B cell (primary cell): ENCODE results near the gene CEP128. TPM values are rescaled to one million over a fixed set of nuclear protein-coding genes. Genes with fewer than 3 reads are reported as not detected.

Experiments used
- ATAC-seq: fragments of 200-7000 bp; cut with Tn5 transposase; one replicate; pipeline ENCODE4 v1.10.0; 2021; ENCODE audit warnings: low read depth, mild to moderate bottlenecking, moderate number of reproducible peaks, moderate library complexity
- CTCF ChIA-PET: fragments of 350-600 bp; sonication (Branson Sonifier 250); formaldehyde crosslinking; loops from one replicate; lab custom pipeline; 2021; ENCODE audit warnings: antibody characterized with exemption, inconsistent platforms; lab: Charles Lee
- POLR2A ChIA-PET: fragments of 350-600 bp; sonication (Branson Sonifier 250); formaldehyde crosslinking; loops from one replicate; lab custom pipeline; 2021; ENCODE audit warnings: antibody characterized with exemption; lab: Charles Lee
- DNase-seq: peaks from one replicate; pipeline ENCODE4 v3.0.0; 2013
- H2AFZ ChIP-seq: 2 replicates; pipeline ENCODE4 v1.6.1; 2012; ENCODE audit warnings: mild to moderate bottlenecking, low read depth, low read length; ENCODE audit not compliant: insufficient read depth, poor library complexity, severe bottlenecking
- H3K27ac ChIP-seq, 2 donors: 1 replicate in 1 of 2; 2 replicates in 1 of 2; pipeline ENCODE4 v1.5.1; 2012 to 2013; ENCODE audit warnings: low read length in 2 of 2, mild to moderate bottlenecking in 2 of 2, moderate library complexity in 1 of 2
- H3K27me3 ChIP-seq, 4 experiments: fragments of 200-600 bp in 1 of 4; sonication (generic) in 1 of 4; replicated peaks in 1 of 4; 1 replicate in 2 of 4; 2 replicates in 2 of 4; pipeline versions ENCODE4 v1.6.1 to v1.7.0; 2013 to 2016; ENCODE audit warnings: low read length in 3 of 4, mild to moderate bottlenecking in 2 of 4, mixed read lengths in 1 of 4, moderate library complexity in 1 of 4; ENCODE audit not compliant: insufficient read depth in 4 of 4, control insufficient read depth in 3 of 4; ENCODE audit errors: control extremely low read depth in 1 of 4
- H3K36me3 ChIP-seq, 2 experiments: replicated peaks in 1 of 2; 1 replicate in 1 of 2; 2 replicates in 1 of 2; pipeline versions ENCODE4 v1.6.1 to v1.7.1; 2013; ENCODE audit warnings: low read length in 1 of 2; ENCODE audit not compliant: insufficient read depth in 2 of 2, control insufficient read depth in 1 of 2; ENCODE audit errors: control extremely low read depth in 1 of 2, extremely low read depth in 1 of 2
- H3K4me1 ChIP-seq, 2 donors: fragments of 200-600 bp in 1 of 2; sonication (generic) in 1 of 2; 1 replicate in 1 of 2; 2 replicates in 1 of 2; pipeline versions ENCODE4 v1.5.1 to v1.6.1; 2013 to 2017; ENCODE audit warnings: low read length in 2 of 2; ENCODE audit not compliant: control insufficient read depth in 2 of 2, insufficient read depth in 2 of 2
- H3K4me2 ChIP-seq: replicated peaks from 2 replicates; pipeline ENCODE3; 2012; ENCODE audit warnings: mild to moderate bottlenecking, low read depth, low read length; ENCODE audit not compliant: poor library complexity, severe bottlenecking
- H3K4me3 ChIP-seq, 5 experiments: fragments of 200-600 bp in 1 of 5; sonication (generic) in 1 of 5; 1 replicate in 3 of 5; 2 replicates in 2 of 5; pipeline versions ENCODE4 v1.5.1 to v1.7.0; 2011 to 2016; ENCODE audit warnings: low read length in 4 of 5, mild to moderate bottlenecking in 4 of 5, low read depth in 2 of 5, control low read depth in 1 of 5, moderate library complexity in 1 of 5; ENCODE audit not compliant: insufficient read depth in 1 of 5; ENCODE audit errors: control extremely low read depth in 1 of 5, extremely low read depth in 1 of 5
- H3K79me2 ChIP-seq: fragments of 200-600 bp; sonication (generic); one replicate; pipeline ENCODE4 v1.6.0; 2016; ENCODE audit warnings: low read length; ENCODE audit not compliant: control insufficient read depth, insufficient read depth
- H3K9ac ChIP-seq: fragments of 200-600 bp; sonication (generic); 2 replicates; pipeline ENCODE4 v1.6.1; 2017; ENCODE audit warnings: mild to moderate bottlenecking, low read length, moderate library complexity
- H3K9me3 ChIP-seq, 3 donors: one replicate each; pipeline versions ENCODE4 v1.6.1 to v1.7.1; 2013; ENCODE audit warnings: low read length in 2 of 3; ENCODE audit not compliant: control insufficient read depth in 2 of 3, insufficient read depth in 1 of 3; ENCODE audit errors: control extremely low read depth in 1 of 3
- H4K20me1 ChIP-seq: 2 replicates; pipeline ENCODE4 v1.6.0; 2012; ENCODE audit warnings: mild to moderate bottlenecking, low read length; ENCODE audit not compliant: insufficient read depth, control insufficient read depth, poor library complexity, severe bottlenecking
- H3K27ac Mint-ChIP-seq: one replicate; pipeline ENCODE4 v1.8.0; 2021; ENCODE audit warnings: mixed read lengths
- H3K27me3 Mint-ChIP-seq: one replicate; pipeline ENCODE4 v1.8.0; 2021; ENCODE audit warnings: mixed read lengths
- H3K4me1 Mint-ChIP-seq: one replicate; pipeline ENCODE4 v1.8.0; 2021; ENCODE audit warnings: mixed read lengths
- H3K4me3 Mint-ChIP-seq: one replicate; pipeline ENCODE4 v1.8.0; 2021; ENCODE audit warnings: mixed read lengths
- H3K9me3 Mint-ChIP-seq: one replicate; pipeline ENCODE4 v1.8.0; 2022; ENCODE audit warnings: mixed read lengths; ENCODE audit not compliant: insufficient read depth
- CTCF ChIP-seq: fragments of 200-600 bp; IDR thresholded peaks from one replicate; pipeline ENCODE4 v1.8.0; 2022; ENCODE audit warnings: antibody characterized with exemption, mild to moderate bottlenecking
- EZH2 ChIP-seq: IDR thresholded peaks from 2 replicates; pipeline ENCODE4 v1.6.1; 2012; ENCODE audit warnings: borderline replicate concordance, low read depth, mild to moderate bottlenecking, moderate library complexity, low read length; ENCODE audit not compliant: insufficient read depth, poor library complexity, severe bottlenecking
- WGBS: methylation state at CpG from one replicate; pipeline ENCODE4 v1.1.5; 2013; ENCODE audit warnings: missing lambda C conversion rate; ENCODE audit not compliant: insufficient coverage; 5-methylcytosine and 5-hydroxymethylcytosine counted together
- intact Hi-C: fragments of 100-400 bp; cut with micrococcal nuclease; formaldehyde crosslinking; loops from one replicate; pipeline ENCODE4 v1.10.0; 2022
- polyA plus RNA-seq: library from polyadenylated mRNA; depleted of rRNA; stranded (reverse); fragments of >200 nt; gene quantifications from 2 replicates; pipeline ENCODE4 v1.2.3, GENCODE V29; 2012
- total RNA-seq, 2 donors: library from RNA; stranded (reverse); fragments of 120-200 nt in 1 of 2; gene quantifications; 1 replicate in 1 of 2; 2 replicates in 1 of 2; pipeline versions ENCODE4 v1.2.3 to v1.2.4, GENCODE V29; 2013 to 2022

CEP128 gene
- total and polyA plus RNA-seq, 2 donors (not counting 1 experiment from before 2014, with no cell fraction given), result 1.1 to 31.6 TPM

DNA sequence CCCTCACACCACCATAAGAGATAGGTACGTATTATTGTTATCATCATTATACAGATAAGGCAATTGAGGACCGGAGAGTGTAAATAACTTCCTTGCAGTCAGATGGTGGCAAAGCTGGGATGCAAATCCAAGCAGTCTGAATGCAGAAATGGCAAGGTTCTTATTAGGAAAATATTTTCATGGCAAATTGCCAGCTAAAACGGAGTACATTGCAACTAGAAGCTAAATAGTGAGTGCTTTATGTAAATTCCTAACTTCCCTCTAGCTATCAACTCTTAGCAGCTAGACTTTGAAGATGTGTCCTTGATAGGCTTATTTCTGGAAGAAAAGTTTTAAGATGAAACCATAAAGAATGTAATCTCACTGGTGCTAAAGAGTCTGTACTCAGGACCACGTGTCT, 406.4 kb downstream of the CEP128 start:
- Histone ChIP-seq H3K4me3 (no peak overlapping the region), H3K4me1 (no peaks in the 10 kb centered on the region), H3K27me3 (no peaks in the 10 kb centered on the region), H3K79me2 (no peaks in the 10 kb centered on the region), H3K4me2 (no peak overlapping the region), H2AFZ (no peak overlapping the region), H4K20me1 (no peaks in the 10 kb centered on the region), H3K9me3 (peaks cover 0 to 3% (median 2%) of the 10 kb centered on the region in 3 donors), H3K36me3 (no peaks in the 10 kb centered on the region), H3K27ac (no peak overlapping the region), H3K9ac (no peak overlapping the region)
- DNase-seq (no peak), ATAC-seq (no peak)
- TF ChIP-seq CTCF (no peak), EZH2 (no peak)
- ChIA-PET CTCF (no interaction called here), POLR2A (no interaction called here)
- H3K27ac Mint-ChIP-seq, result no peak overlapping the region
- H3K27me3 Mint-ChIP-seq, result no peaks in the 10 kb centered on the region
- WGBS, result no CpG with 5 or more reads among the region's 4 CpGs
- H3K9me3 Mint-ChIP-seq, result no peaks in the 10 kb centered on the region
- no peak overlapping the region for H3K4me3 Mint-ChIP-seq
- H3K4me1 Mint-ChIP-seq, result no peaks in the 10 kb centered on the region
- intact Hi-C loops, result no loop called here

GRCh38 chr14:80523518-80524117, 417.9 kb downstream of the CEP128 start:
- CTCF ChIA-PET, result no interaction called here
- Mint-ChIP-seq H3K27ac (no peak overlapping the region), H3K4me3 (no peak overlapping the region), H3K4me1 (no peaks in the 10 kb centered on the region), H3K9me3 (no peaks in the 10 kb centered on the region), H3K27me3 (no peaks in the 10 kb centered on the region)
- intact Hi-C loops, result no loop called here
- DNase-seq, result no peak
- H3K4me2 ChIP-seq, result no peak overlapping the region
- H3K4me3 ChIP-seq, result no peak overlapping the region
- H4K20me1 ChIP-seq, result no peaks in the 10 kb centered on the region
- POLR2A ChIA-PET, result no interaction called here
- H2AFZ ChIP-seq, result no peak overlapping the region
- H3K4me1 ChIP-seq, result no peaks in the 10 kb centered on the region
- H3K27ac ChIP-seq, result no peak overlapping the region
- no peaks in the 10 kb centered on the region for H3K27me3 ChIP-seq
- H3K79me2 ChIP-seq, result no peaks in the 10 kb centered on the region
- peaks cover 0 to 3% of the 10 kb centered on the region in 2 experiments for H3K36me3 ChIP-seq
- ATAC-seq, result no peak
- no peak for TF ChIP-seq CTCF
- TF ChIP-seq EZH2, result no peak
- H3K9ac ChIP-seq, result no peak overlapping the region
- H3K9me3 ChIP-seq, result no peaks in the 10 kb centered on the region
